Fibroblast of mammary gland (primary cell): ENCODE results near the gene GPR17.

Source experiments
- DNase-seq: peaks from one replicate; pipeline ENCODE4 v3.0.0-alpha.2; 2010; ENCODE audit warnings: low read depth
- H3K4me3 ChIP-seq: 2 replicates; pipeline ENCODE4 v1.5.1; 2011; ENCODE audit warnings: low read depth, mild to moderate bottlenecking, low read length, moderate library complexity; ENCODE audit not compliant: control insufficient read depth
- TF ChIP-seq, protein P1 (sequence below): conservative IDR thresholded peaks from 2 replicates; pipeline ENCODE4 v1.5.1; 2011; ENCODE audit warnings: low read depth, low read length, inconsistent platforms; ENCODE audit not compliant: control insufficient read depth, insufficient read depth

Gene GPR17

DNA sequence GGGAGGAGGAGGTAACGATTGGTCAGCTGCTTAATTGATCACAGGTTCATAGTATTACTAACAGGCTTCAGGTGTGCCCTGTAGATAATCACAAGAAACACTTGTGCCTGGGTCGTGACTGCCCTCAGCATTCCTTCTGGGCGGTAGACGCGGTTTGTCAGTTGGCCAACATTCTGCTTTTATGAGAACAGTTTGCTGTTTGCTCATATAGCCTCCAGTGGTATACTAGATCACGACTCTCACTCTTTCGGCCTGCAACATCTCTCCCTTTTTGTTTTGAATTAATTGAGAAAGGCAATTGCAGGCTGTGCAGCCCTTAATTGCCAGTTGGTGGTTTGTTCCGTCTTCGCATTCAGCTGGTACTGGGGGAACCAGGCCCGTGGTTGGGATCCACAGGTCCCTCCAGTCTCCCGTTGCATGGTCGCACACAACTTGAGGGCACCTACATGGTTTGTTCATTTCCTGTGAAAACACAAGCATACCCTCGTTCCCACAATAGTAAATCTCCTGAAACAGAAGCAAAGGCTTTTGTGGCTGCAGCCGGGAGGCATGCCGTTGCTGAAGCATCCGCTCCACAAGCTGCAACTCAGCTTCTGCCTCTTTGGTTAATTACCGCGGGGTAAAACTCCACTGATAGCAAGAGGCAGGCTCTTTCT is 30.3 kb upstream of the GPR17 start:
- H3K4me3 ChIP-seq: no peak overlapping the region
- no peak for DNase-seq
- TF ChIP-seq, protein P1, sequence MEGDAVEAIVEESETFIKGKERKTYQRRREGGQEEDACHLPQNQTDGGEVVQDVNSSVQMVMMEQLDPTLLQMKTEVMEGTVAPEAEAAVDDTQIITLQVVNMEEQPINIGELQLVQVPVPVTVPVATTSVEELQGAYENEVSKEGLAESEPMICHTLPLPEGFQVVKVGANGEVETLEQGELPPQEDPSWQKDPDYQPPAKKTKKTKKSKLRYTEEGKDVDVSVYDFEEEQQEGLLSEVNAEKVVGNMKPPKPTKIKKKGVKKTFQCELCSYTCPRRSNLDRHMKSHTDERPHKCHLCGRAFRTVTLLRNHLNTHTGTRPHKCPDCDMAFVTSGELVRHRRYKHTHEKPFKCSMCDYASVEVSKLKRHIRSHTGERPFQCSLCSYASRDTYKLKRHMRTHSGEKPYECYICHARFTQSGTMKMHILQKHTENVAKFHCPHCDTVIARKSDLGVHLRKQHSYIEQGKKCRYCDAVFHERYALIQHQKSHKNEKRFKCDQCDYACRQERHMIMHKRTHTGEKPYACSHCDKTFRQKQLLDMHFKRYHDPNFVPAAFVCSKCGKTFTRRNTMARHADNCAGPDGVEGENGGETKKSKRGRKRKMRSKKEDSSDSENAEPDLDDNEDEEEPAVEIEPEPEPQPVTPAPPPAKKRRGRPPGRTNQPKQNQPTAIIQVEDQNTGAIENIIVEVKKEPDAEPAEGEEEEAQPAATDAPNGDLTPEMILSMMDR: no peak

DNA sequence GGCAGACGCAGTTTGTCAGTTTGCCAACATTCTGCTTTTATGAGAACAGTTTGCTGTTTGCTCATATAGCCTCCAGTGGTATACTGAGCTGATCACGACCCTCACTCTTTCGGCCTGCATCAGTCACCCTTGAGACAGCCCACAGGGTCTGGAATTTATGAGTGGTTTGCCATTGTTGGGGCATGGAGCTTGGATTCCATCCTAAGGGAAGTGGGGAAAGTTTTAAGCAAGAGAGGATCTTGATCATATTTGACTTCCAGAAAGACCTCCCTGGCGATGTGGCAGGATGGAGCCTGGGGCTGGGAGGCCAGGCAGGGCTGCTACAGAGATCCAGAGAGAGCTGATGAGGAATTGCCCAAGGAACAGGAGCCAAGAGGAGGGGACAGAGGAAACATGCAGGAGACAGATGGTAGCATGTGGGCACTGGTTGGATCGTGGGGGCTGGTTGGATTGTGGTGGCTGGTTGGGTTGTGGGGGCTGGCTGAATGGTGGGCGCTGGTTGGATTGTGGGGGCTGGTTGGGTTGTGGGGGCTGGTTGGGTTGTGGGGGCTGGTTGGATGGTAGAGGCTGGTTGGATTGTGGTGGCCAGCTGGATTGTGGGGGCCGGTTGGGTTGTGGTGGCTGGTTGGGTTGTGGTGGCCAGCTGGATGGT is 27.3 kb upstream of the GPR17 start:
- TF ChIP-seq, protein P1: no peak
- no peak for DNase-seq
- H3K4me3 ChIP-seq: no peak overlapping the region

DNA sequence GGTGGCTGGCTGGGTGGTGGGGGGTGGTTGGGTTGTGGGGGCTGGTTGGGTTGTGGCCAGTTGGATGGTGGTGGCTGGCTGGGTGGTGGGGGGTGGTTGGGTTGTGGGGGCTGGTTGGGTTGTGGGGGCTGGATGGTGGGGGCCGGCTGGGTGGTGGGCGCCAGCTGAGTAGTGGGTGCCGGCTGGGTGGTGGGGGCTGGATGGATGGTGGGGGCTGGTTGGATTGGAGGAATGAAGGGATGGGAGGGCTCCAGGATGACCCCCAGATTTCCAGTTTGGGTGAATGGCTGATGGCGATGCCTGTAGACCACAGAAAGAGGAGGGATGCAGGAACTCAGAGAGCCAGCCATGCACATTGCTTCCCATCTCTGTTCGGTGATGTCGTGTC is 26.8 kb upstream of the GPR17 start:
- H3K4me3 ChIP-seq: no peak overlapping the region
- no peak for DNase-seq
- TF ChIP-seq, protein P1: no peak

DNA sequence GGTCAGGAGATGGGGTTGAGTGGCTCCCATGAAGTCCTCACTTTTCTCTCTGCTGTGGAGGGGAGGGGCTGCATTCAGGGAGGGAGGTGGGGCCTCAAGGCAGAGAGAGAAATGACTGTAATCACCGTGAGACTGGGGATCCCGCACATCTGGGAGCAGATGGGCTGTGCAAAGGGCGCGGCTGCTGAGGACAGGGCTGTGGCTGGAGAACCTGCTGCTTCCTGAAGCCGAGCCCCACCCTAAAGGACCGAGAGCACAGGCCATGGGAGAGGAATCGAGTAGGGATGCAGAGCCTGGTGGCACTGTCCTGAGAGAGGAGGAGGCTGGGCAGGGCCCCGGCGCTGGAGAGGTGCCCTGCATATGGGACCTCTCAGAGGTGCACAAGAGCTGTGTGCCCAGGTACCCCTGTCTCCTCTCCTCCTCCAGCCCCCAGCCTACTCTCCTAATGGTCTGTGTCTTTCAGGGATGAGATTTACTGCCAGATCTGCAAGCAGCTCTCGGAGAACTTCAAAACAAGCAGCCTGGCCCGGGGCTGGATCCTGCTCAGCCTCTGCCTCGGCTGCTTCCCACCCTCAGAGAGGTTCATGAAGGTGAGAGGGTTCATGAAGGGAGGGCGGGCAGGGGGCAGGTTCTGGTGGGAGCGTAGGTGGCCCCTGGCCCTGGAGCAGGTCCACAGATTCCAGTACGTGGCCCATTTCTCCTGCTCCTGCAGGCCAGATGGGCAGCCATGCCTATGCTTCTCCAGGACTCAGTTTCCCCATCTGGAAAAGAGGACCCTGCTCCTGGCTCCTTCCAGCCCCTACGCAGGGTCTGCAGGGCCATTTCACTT is 25.9 kb upstream of the GPR17 start:
- no peak overlapping the region for H3K4me3 ChIP-seq
- TF ChIP-seq, protein P1: no peak
- no peak for DNase-seq

DNA sequence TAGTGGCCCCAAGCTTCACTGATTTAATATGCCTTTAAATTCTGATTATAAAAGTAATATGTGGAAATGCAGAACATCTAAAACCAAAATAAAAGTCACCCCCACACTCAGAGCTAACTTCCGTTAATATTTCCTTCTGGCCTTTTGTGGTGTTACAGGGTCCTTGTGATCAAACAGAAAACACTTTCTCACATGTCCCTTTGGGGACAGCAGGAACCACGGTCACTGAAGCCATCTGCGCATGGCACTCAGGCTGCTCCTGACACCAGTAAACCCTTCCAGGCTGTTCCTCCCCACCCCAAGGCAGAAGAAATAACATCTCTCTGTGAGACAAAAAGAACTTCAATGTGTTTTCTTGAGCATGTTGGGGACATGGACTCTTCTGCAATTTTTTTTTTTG is 25.1 kb upstream of the GPR17 start:
- TF ChIP-seq, protein P1: no peak
- DNase-seq: no peak
- no peak overlapping the region for H3K4me3 ChIP-seq

DNA sequence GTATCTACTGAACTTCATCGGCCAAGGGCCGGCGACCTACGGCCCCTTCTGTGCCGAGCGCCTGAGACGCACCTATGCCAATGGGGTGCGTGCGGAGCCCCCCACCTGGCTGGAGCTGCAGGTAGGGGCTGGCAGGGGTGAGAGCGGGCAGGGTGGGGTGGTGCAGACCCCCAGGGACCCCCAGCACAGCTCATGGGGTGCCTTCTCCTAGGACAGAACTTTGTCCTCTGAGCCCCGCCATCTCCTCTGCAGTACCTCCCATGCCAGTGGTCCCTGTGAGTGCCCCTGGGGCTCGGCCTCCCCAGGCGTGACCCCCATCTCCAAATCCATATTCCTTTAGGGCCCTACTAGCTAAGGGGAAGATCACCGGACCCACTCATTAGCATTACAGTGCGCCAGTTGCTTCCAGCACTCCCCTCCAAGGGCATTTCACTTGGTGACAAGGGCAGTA is 23.9 kb upstream of the GPR17 start:
- TF ChIP-seq, protein P1: no peak
- no peak for DNase-seq
- no peak overlapping the region for H3K4me3 ChIP-seq
